SK-MEL-5 (cell line): ENCODE results near the gene VWA3A. TPM values are rescaled to one million over a fixed set of nuclear protein-coding genes. Genes with fewer than 3 reads are reported as not detected.
A peak's percentile ranks its signal among the peaks of the same experiment; 100 is the strongest.
"Not testable (repeated sequence)": the region's sequence is repeated elsewhere in the genome, so short reads cannot be mapped to it uniquely, and the experiment has no call there.

Experiments
- DNase-seq: peaks from one replicate; pipeline ENCODE4 v3.0.0-alpha.2; 2016; ENCODE audit warnings: low read depth, low spot score
- in situ Hi-C: cut with HindIII; loops from 2 replicates; pipeline ENCODE4 v1.10.0; 2016; ENCODE audit warnings: low sequenced_read_pairs, high pct_unique_total_duplicates, low pct_unique_long_range_greater_than_20kb
- total RNA-seq: library from RNA; depleted of rRNA; stranded (reverse); fragments of >200 nt; shearing (Covaris generic); gene quantifications from 2 replicates; pipeline ENCODE4 v1.2.3, GENCODE V29; 2014

Gene VWA3A
- total RNA-seq, 1 experiment from 2014 or later, result not detected

DNA sequence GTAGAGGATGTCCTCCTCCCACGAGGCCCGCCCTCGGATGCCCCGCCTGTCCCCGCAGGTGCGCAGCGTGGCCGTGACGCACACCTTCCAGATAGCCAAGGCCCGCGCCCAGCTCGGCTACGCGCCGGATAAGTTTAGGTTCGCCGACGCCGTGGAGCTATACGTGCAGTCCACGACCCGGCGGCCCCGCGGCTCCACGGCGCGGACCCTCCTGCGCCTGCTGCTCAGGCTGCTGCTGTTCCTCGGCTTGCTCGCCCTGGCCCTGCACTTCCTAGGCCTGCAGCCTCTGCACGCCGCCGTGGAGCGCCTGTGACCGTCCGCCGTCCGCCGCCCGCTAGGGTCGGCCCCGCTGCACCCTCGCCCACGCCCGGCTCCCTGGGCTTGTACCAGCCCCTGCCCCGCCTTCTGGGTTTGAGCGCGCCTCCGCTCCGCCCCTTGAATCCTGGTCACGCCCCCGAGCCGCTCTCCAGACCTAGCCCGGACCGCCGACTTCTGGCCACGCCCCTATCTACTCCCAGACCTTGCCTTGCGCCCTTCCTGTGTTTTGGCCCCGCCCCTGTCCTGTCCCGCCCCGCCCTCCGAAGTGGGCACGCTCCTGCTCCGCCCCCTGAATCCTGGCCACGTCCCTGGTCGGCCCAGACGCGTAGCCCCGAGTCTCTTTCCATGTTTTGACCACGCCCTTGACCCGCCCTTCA is 97.9 kb downstream of the VWA3A start:
- in situ Hi-C loops, result no loop called here
- DNase-seq, result no peak

DNA sequence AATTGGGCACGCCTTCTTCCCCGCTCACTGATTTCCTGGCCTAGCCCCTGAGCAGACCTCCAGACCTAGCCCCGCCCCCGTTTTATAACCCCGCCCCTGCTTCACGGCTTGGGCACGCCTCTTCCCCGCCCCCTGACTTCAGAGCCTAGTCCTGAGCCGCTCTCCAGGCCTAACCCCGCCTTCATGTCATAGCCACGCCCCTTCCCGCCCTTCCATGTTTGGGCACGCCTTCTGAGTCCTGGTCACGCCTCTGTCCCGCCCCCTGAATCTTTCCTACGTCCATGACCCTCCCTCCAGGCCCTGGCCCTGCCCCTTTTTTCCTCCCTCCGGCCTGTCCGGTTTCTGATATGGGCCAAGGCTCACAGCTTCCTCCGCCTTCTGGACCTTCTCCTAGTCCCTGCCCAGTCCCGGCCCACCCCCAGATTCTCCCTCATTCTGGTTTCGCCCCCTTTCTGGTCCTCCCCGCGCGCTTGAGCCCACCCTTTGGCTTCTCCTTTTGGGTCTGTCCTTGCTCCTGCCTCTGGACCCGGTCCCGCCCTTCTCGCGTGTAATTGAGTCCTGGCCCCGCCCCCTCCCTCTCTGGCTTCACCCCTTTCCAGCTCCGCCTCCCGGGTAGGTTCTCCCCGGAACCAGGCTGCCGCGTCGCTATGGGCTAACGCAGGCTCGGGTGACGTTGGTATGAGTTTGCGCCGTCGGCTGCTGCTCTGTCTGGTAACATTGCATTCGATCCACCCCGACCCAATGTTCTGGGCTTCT is 98.6 kb downstream of the VWA3A start:
- in situ Hi-C loops, result no loop called here

DNA sequence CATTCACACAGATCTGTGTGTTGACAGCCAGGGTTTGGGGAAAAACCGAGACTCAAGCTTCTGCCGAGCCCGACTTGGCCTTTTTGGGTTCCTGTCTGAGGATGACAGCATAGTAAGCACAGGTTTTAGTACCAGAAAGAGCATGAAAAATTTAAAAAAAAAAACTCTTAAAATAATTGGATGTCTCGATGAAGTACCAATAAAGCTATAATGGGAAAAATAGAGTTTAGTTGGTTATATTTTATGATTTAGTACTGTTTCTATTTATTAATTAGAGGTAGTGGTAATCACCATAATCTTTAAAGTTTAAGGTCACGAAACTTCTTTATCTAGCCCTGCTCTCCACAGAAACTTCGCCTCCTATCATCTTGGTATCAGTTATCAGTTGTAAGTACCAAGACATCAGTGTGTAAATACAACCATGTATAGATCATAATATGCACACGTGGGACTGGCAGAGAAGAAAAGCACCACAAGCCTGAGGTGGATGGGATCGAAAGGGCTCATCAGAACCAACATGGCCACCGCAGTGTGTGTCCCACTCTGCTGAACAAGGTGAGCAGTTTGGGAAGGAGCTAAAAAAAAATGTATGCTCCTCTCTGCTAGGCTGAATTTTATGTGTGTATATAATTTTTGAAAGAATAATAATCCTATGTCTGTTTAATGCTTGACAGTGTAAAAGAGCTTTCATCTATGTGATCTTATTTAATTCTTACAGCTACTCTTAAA is 99.4 kb downstream of the VWA3A start:
- peak; percentile 32 for DNase-seq
- in situ Hi-C loops, result no loop called here

More for the DNA sequence above, 98.6 kb downstream of the VWA3A start:
- DNase-seq, result peak; percentile 98

DNA sequence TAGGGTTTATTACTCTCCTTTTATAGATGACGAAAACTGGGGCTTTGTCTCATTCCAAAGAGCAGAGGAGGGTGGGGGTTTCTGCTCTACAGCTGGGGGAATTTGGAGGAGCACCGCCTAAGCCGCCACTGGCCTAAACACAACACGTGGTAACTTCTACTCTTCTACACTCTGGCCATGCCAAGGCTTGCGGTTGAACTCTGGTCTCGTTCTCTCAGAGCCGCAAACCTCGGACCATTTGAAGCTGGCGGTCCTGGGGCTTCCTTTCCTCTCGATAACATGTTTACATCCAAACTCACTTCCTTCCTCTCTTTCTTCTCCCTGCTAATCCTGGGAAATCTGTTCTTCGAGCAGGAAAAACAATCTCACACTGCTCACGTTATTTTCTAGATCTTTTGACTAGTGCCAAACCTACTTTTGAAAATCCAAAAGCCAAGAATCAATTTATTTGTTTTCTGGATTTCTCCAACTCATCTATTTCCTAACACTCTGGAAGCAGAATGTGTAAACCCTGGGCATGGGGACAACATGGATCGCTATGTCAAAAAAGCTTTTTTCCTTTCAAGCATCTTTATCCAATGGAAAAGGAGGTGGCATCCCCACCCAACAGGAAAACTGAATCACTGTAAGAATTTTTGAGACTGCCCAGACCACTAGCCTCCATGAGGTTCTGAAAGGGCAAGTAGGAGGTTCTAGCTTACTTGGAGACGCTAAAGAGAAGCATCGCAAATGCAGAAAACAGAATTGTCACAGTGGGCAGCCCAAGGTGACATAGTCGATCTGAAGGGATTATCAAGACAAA is 100.1 kb downstream of the VWA3A start:
- DNase-seq, result peak; percentile 53
- in situ Hi-C loops, result no loop called here

DNA sequence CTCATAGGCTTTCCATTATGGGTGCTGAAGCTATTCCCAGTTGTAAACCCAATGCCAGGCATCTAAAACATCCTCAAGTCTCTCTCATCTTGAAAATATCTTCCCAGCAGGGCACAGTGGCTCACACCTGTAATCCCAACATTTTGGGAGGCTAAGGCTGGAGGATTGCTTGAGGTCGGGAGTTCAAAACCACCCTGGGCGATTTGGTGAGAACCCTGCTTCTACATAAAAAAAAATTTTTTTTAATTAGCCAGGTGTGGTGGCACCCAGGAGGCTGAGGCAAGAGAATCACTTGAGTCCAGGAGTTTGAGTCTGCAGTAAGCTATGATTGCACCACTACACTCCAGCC is 100.7 kb downstream of the VWA3A start:
- in situ Hi-C loops, result no loop called here
- no peak for DNase-seq

DNA sequence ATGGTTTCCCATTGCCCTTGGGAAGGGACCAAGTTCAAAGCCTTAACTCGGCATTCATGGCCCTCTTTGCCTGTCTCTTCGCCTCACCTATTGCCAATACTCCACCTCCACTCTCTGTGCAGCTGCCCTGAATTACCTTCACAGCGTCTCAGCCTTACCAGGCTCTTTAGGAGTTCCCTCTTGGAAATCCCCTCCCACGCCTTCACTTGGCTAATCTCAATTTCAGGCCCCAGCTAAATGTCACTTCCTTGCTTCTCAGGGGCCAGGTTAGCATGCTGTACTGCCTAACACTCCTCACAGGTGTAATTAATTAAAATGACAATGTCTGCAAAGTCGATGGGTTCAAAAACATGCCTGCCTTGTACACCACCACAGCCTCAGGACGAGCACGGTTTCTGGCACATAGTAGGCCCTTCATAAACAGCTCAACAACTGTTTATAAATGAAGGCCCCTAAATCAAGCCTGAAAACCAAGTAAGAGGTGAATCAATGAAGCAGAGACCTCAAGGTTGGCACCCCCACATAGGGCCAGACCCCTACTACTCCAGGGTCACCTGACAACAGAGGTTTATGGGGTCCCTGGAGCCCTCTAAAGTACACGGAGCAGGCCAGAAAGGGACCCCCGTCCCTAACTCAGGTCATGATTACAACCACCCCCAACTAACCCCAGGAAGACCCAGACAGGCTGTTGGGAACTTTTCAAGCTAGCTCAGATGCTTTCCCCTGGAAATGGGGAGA is 102.5 kb downstream of the VWA3A start:
- DNase-seq, result no peak

DNA sequence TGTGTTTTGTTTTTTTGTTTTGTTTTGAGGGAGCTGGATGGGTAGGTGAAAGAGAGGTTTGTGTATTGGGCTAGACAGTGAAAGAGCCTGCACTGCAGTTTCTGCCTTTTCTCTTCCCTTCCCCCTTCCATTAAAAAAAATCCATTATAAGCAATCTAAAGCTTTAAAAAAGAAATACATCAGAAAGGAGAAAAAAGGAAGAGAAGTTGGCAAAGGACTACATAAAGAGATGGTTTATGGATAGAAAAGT is 103.0 kb downstream of the VWA3A start:
- no peak for DNase-seq
- in situ Hi-C loops, result no loop called here

More for the DNA sequence above, 102.5 kb downstream of the VWA3A start:
- in situ Hi-C loops, result no loop called here

DNA sequence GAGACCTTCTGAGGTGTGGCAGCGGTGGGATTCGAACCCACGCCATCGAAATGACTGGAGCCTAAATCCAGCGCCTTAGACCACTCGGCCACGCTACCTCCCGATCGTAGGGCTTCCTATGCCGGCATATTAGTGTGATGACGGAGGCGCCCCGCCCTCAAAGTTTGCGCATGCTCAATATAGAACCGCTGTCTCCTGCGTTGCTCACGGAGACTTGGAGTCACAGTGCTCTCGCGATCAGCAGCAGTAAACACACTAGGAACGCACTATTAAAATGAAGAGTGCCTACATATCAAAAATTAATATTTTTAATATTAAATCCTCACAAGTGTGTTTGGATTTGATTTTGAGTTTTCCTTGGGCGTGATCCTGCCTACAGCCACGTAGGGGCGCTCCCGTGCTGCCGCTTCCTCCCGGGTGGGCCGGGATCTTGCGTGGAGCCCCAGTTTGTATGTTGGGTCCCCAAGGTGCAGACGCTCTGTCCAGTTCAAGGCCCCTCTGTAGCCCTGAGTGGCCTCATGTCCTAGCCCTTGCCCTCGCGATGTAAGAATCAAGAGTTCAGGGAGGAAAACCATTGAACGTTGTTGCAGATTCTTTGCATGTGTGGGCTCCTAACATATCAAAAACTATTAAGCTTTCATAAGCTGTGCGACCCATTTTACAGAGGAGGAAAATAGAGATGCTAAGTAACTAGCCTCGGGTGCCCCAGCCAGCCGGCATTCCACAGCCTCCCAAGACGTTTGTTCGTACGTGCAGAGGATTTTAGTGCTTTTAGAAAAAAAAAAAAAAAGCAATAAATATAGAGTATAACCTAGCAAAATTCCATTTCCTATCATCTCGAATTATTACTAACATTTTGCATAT is 103.6 kb downstream of the VWA3A start:
- DNase-seq, result peak; percentile 88
- in situ Hi-C loops, result no loop called here

DNA sequence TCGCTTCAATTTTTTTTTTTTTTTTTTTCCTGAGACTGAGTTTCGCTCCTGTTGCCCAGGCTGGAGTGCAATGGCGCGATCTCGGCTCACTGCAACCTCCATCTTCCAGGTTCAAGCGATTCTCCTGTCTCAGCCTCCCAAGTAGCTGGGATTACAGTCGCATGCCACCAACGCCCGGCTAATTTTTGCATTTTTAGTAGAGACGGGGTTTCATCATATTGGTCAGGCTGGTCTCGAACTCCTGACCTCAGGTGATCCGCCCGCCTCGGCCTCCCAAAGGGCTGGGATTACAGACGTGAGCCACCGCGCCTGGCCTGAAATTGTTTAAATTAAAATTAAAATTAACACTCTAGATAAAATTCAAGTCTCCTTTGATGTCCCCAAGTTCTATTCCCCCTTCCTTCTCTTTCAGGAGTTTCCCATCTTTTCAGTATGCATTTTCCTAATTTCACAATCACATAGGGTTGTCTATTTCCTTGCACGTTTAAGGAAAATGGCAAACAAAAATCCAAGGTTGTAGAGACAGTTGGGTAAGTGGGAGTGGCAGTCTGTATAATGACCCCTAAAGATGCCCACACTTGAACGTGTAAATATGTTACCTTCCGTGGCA is 104.3 kb downstream of the VWA3A start:
- DNase-seq, in situ Hi-C loops: not testable (repeated sequence)

DNA sequence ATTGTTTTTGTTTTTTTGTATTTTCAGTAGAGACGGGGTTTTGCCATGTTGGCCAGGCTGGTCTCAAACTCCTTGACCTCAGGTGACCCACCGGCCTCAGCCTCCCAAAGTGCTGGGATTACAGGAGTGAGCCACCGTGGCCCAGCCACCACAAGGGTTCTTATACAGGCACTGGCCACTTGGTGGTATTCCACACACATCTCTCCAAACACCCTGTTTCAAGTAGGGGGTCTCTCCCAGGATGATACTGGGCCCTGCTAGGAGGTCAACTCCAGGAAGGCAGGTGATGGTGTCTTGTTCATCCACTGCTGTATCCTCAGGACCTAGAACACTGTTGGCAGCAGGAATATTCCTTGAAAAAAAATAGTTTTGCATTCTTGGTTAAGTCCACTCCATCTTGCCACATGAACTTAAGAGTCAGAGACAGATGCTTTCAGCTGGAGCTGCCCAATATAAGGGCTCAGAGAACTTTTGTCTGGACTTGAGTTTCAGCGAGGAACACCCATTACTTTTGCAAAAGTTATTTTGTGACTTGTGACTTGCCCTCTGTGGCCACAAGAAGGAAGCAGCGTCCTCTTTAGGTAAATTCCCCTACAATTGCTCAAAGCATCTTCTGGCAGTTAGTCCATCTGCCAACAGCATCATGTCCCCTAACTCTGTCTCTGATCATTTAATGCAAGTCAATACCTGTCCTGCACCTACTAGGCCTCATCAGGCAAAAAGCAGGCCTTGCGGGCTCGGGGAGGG is 106.4 kb downstream of the VWA3A start:
- in situ Hi-C loops, result no loop called here
- DNase-seq, result no peak

DNA sequence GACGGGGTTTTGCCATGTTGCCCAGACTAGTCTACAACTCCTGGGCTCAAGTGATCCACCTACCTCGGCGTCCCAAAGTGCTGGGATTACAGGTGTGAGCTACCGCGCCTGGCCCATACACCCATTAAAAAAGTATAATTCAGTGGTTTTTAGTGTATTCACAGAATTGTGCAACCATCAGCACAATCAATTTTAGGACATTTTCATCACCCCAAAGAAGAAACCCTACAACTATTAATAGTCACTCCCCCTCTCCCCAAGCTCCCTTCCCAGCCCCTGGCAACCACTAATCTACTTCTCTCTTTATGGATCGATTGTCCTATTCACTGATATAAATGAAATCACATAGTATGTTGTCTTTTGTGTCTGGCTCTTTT is 109.9 kb downstream of the VWA3A start:
- in situ Hi-C loops, result no loop called here
- no peak for DNase-seq

DNA sequence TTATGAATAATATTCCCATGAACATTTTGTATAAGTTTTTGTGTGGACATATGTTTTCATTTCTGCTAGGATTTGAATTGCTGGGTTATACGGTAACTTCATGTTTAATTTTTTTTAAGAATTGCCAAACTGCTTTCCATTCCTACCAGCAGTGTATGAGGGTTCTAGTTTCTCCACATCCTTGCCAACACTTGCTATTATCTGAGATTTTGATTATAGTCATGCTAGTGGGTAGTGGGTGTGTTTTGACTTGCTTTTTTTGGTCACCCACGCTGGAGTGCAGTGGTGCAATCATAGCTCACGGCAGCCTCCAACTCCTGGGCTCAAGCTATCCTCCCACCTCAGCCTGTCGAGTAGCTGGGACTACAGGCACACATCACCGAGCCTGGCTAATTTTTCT is 110.8 kb downstream of the VWA3A start:
- DNase-seq, result no peak
- in situ Hi-C loops, result no loop called here

DNA sequence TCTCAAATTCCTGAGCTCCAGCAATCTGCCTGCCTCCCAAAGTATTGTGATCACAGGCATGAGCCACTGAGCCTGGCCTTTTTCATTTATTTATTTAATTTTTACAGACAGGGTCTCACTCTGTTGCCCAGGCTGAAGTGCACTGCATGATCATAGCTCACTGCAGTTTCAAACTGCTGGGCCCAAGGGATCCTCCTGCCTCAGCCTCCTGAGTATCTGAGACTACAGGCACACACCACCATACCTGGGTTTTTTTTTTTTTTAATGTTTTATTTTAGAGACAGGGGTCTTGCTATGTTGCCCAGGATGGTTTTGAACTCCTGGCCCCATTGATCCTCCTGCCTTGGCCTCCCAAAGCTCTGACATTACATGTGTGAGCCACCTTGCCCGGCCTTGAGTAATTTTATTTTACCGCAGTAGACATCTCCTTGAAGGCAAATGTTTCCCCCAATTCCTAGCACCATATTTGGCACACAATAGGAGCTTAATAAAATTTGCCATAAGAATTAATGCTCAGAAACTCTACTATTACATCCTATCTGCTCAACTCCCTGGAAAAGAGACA is 111.8 kb downstream of the VWA3A start:
- in situ Hi-C loops, result no loop called here
- no peak for DNase-seq

DNA sequence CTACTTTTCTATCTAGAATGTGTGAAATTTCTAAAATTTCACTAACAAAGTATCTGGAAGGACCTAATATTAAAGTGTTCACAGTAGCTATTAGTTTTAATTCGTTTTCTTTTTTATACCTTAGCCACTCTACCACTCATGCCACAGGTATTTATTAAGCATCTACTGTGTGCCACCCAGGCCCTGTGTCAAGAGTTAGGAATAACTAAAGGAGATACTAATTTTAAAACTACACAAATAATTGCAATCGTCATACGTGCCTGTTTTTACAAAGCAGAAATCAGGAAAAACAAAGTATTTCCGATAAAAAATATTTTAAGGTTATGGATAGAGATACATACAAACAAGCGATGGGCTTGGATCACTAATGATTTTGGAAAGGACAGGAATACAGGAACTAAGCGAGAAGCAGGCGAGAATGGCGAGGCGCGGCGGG is 113.3 kb downstream of the VWA3A start:
- no peak for DNase-seq
- in situ Hi-C loops, result no loop called here

DNA sequence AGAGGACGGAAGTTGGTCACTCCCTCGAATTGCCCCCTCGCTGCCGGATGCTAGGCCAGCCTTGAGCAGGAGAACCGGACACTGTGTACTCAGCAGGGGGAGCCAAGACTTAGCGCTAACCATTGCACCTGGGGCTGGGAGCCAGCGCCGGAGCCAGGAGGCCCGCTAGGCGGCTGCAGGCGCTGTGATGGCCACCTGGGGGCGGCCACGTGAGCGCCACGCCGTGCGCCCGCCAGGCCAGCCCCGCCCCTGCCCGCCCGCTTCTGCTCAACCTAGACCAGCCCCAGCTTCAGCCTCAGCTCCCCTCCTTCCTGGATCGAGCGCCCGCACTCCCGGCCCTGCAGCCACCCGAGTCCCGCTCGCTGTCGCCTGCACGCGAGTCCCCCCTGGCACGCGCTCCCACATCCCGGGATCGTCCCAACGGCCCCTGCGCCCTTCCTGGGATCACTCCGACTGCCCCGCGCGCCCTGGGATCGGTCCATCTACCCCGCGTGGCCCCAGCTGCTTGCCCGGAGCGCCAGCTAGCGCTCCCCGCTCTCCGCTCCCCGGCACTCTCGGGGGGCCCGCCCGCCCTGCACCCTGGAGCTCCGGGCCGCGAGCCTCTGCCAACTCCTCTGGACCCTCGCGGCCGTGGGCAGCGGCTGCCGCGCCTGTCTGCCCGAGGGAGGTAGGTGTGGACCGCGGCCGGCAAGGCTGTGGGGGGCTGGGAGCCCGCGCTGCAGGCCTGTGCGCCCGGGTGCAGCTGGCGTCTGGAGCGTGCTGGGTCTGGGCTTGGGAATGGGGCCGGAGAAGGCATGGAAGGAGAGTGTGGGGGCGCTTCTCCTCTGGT is 113.9 kb downstream of the VWA3A start, which contains the start of gene EEF2K:
EEF2K (plus strand) TSS at position 266 of the 829 bp plus-strand sequence. CDS start 19,452 bp downstream, outside the sequence.
- DNase-seq, result peak; percentile 94
- in situ Hi-C loops, result no loop called here
